Measurements from ENCODE around the gene ARF5.

GRCh38 chr7:127629268-127629854 is 41.1 kb downstream of the ARF5 start:
- TF ChIP-seq CTCF (conservative IDR thresholded peaks at IDR 0.05; ENCODE audit: low read depth, low read length) (peak; percentile 57), EZH2phosphoT487 (IDR thresholded peaks at IDR 0.05; ENCODE audit: borderline replicate concordance, low read length) (no peak)
